ENCODE results near the gene CYBC1. TPM values are rescaled to one million over a fixed set of nuclear protein-coding genes. Genes with fewer than 3 reads are reported as not detected.
A peak's percentile ranks its signal among the peaks of the same experiment; 100 is the strongest.

CYBC1 gene
- polyA plus RNA-seq, 1 donor (not counting 4 experiments of a cell fraction or from before 2014, with no cell fraction given) = 30.2 TPM

- dilution Hi-C loops (cut with MboI; ENCODE audit: extremely low pct_ligation_motif_present, low sequenced_read_pairs) = no loop called here
- TF ChIP-seq CTCF (optimal IDR thresholded peaks at IDR 0.05 in 1 of 3, IDR thresholded peaks at IDR 0.05 in 1 of 3, conservative IDR thresholded peaks at IDR 0.05 in 1 of 3; ENCODE audit: extremely low read depth in 1 of 3, insufficient read depth in 2 of 3, low read length in 3 of 3) = peak; percentile 89 to 95 (median 95)
- TF ChIP-seq EZH2 (IDR thresholded peaks at IDR 0.05; ENCODE audit: low read length) = no peak
- Histone ChIP-seq H2AFZ (ENCODE audit: control insufficient read depth, low read length) (no peak overlapping the region), H3K36me3 (ENCODE audit: control insufficient read depth in 2 of 2, extremely low read depth in 1 of 2, insufficient read depth in 2 of 2, low read length in 2 of 2) (no peaks in the 10 kb centered on the region), H3K9ac (ENCODE audit: control insufficient read depth, extremely low read depth, insufficient read depth, low read length) (no peak overlapping the region), H3K79me2 (ENCODE audit: control insufficient read depth, insufficient read depth, low read length) (no peaks in the 10 kb centered on the region), H4K20me1 (ENCODE audit: control insufficient read depth, extremely low read depth, insufficient read depth, low read length) (no peaks in the 10 kb centered on the region), H3K9me1 (ENCODE audit: control insufficient read depth, extremely low read depth, insufficient read depth, low read length) (peaks cover 2% of the 10 kb centered on the region), H3K4me2 (ENCODE audit: control insufficient read depth, extremely low read depth, insufficient read depth, low read depth, low read length) (peak overlapping the region; percentile 35), H3K4me1 (ENCODE audit: control insufficient read depth, extremely low read depth, insufficient read depth, low read length) (peaks cover 47% of the 10 kb centered on the region), H3K27me3 (ENCODE audit: control insufficient read depth, extremely low read depth, insufficient read depth, low read length) (no peaks in the 10 kb centered on the region), H3K27ac (ENCODE audit: control insufficient read depth, insufficient read depth, low read length) (no peak overlapping the region), H3K4me3 (ENCODE audit: control insufficient read depth in 2 of 3, extremely low read depth in 1 of 3, insufficient read depth in 2 of 3, low read depth in 1 of 3, low read length in 3 of 3) (no peak overlapping the region), H3K9me3 (ENCODE audit: control insufficient read depth, low read depth, low read length) (no peaks in the 10 kb centered on the region)
- FAIRE-seq = peak; percentile 32
- peak; percentile 98 for DNase-seq (ENCODE audit: low read depth, low spot score)
Observed at GRCh38 chr17:82494236-82495055, 43.9 kb upstream of the CYBC1 start.

GRCh38 chr17:82493226-82493781 is 42.8 kb upstream of the CYBC1 start:
- dilution Hi-C loops (cut with MboI; ENCODE audit: extremely low pct_ligation_motif_present, low sequenced_read_pairs) = no loop called here
- Histone ChIP-seq H3K79me2 (ENCODE audit: control insufficient read depth, insufficient read depth, low read length) (no peaks in the 10 kb centered on the region), H3K9me3 (ENCODE audit: control insufficient read depth, low read depth, low read length) (no peaks in the 10 kb centered on the region), H3K4me3 (ENCODE audit: control insufficient read depth in 2 of 3, extremely low read depth in 1 of 3, insufficient read depth in 2 of 3, low read depth in 1 of 3, low read length in 3 of 3) (no peak overlapping the region), H3K4me1 (ENCODE audit: control insufficient read depth, extremely low read depth, insufficient read depth, low read length) (peaks cover 47% of the 10 kb centered on the region), H3K27me3 (ENCODE audit: control insufficient read depth, extremely low read depth, insufficient read depth, low read length) (no peaks in the 10 kb centered on the region), H3K27ac (ENCODE audit: control insufficient read depth, insufficient read depth, low read length) (peak overlapping the region; percentile 58), H2AFZ (ENCODE audit: control insufficient read depth, low read length) (no peak overlapping the region), H3K4me2 (ENCODE audit: control insufficient read depth, extremely low read depth, insufficient read depth, low read depth, low read length) (peak overlapping the region; percentile 3), H3K9ac (ENCODE audit: control insufficient read depth, extremely low read depth, insufficient read depth, low read length) (peak overlapping the region; percentile 11), H3K9me1 (ENCODE audit: control insufficient read depth, extremely low read depth, insufficient read depth, low read length) (peaks cover 2% of the 10 kb centered on the region), H3K36me3 (ENCODE audit: control insufficient read depth in 2 of 2, extremely low read depth in 1 of 2, insufficient read depth in 2 of 2, low read length in 2 of 2) (no peaks in the 10 kb centered on the region), H4K20me1 (ENCODE audit: control insufficient read depth, extremely low read depth, insufficient read depth, low read length) (no peaks in the 10 kb centered on the region)
- no peak for FAIRE-seq
- DNase-seq (ENCODE audit: low read depth, low spot score) = no peak
- no peak for TF ChIP-seq EZH2 (IDR thresholded peaks at IDR 0.05; ENCODE audit: low read length)
- TF ChIP-seq CTCF (optimal IDR thresholded peaks at IDR 0.05 in 1 of 3, IDR thresholded peaks at IDR 0.05 in 1 of 3, conservative IDR thresholded peaks at IDR 0.05 in 1 of 3; ENCODE audit: extremely low read depth in 1 of 3, insufficient read depth in 2 of 3, low read length in 3 of 3) = peak in 2 of 3 experiments; percentile 6 to 13

Data from keratinocyte (primary cell).